ENCODE measurements around the gene NR2E1. TPM values are rescaled to one million over a fixed set of nuclear protein-coding genes. Genes with fewer than 3 reads are reported as not detected.

Gene NR2E1
- total RNA-seq, 1 experiment from 2014 or later: not detected

DNA sequence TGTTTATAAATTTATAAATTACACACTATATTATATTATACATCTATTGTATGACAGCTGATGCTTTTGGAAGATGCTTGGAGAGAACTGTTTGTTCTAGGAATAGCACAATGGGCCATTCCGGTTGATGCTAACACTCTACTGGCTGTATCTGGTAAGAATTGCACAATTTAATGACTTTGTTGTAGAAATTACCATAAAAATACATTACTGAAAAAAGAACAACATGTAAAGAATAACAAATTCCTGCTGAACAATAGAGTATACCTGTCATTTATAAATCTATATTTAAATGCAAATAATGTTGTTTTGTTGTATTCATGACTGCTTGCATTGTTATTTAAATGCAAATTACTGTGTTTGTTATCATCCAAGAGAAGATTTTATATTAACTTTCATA lies 14.4 kb downstream of the NR2E1 start:
- H3K36me3 Mint-ChIP-seq (ENCODE audit: insufficient read depth, unreplicated experiment): peaks cover 6% of the 10 kb centered on the region
- peaks cover 24% of the 10 kb centered on the region for H3K27me3 Mint-ChIP-seq (ENCODE audit: unreplicated experiment)
- BruUV-seq (replicated peaks): no TSS peak
- intact Hi-C loops (cut with micrococcal nuclease; ENCODE audit: unreplicated experiment): no loop called here
- H3K4me1 Mint-ChIP-seq (ENCODE audit: low read depth, unreplicated experiment): no peaks in the 10 kb centered on the region
- no peaks in the 10 kb centered on the region for H3K9me3 Mint-ChIP-seq (ENCODE audit: low read depth, unreplicated experiment)
- no peak overlapping the region for H3K27ac Mint-ChIP-seq (ENCODE audit: unreplicated experiment)
- CTCF ChIA-PET: interaction anchor here (0.5 kb wide), 1 partner anchor 810 kb away, joined by 3 read pairs; no protein-coding TSS in a partner anchor
- no peak for DNase-seq
- TF ChIP-seq, protein P1, sequence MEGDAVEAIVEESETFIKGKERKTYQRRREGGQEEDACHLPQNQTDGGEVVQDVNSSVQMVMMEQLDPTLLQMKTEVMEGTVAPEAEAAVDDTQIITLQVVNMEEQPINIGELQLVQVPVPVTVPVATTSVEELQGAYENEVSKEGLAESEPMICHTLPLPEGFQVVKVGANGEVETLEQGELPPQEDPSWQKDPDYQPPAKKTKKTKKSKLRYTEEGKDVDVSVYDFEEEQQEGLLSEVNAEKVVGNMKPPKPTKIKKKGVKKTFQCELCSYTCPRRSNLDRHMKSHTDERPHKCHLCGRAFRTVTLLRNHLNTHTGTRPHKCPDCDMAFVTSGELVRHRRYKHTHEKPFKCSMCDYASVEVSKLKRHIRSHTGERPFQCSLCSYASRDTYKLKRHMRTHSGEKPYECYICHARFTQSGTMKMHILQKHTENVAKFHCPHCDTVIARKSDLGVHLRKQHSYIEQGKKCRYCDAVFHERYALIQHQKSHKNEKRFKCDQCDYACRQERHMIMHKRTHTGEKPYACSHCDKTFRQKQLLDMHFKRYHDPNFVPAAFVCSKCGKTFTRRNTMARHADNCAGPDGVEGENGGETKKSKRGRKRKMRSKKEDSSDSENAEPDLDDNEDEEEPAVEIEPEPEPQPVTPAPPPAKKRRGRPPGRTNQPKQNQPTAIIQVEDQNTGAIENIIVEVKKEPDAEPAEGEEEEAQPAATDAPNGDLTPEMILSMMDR (IDR thresholded peaks at IDR 0.05; ENCODE audit: unreplicated experiment): no peak
- no peak overlapping the region for H3K4me3 Mint-ChIP-seq (ENCODE audit: low read depth, unreplicated experiment)

DNA sequence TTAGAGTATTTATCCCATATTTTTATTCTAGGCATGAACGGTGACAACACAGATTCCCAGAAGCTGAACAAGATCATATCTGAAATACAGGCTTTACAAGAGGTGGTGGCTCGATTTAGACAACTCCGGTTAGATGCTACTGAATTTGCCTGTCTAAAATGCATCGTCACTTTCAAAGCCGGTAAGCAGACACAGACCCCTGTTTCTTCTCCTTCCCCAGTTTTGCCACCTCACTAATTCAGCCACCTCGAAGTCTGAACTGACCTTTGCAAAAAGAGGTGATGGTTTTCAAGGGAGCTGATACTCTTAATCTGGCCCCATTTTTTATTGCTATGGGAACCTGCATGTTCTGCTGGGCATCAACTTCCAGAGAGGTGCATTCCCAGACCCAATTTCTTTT lies 15.0 kb downstream of the NR2E1 start:
- no TSS peak for BruUV-seq (replicated peaks)
- Mint-ChIP-seq H3K27me3 (ENCODE audit: unreplicated experiment) (peaks cover 19% of the 10 kb centered on the region), H3K27ac (ENCODE audit: unreplicated experiment) (no peak overlapping the region), H3K36me3 (ENCODE audit: insufficient read depth, unreplicated experiment) (peaks cover under 1% of the 10 kb centered on the region), H3K4me3 (ENCODE audit: low read depth, unreplicated experiment) (no peak overlapping the region), H3K4me1 (ENCODE audit: low read depth, unreplicated experiment) (peaks cover 3% of the 10 kb centered on the region), H3K9me3 (ENCODE audit: low read depth, unreplicated experiment) (no peaks in the 10 kb centered on the region)
- intact Hi-C loops (cut with micrococcal nuclease; ENCODE audit: unreplicated experiment): no loop called here
- CTCF ChIA-PET: interaction anchor here (0.5 kb wide), 1 partner anchor 810 kb away, joined by 3 read pairs; no protein-coding TSS in a partner anchor
- TF ChIP-seq, protein P1 (IDR thresholded peaks at IDR 0.05; ENCODE audit: unreplicated experiment): no peak
- no peak for DNase-seq

DNA sequence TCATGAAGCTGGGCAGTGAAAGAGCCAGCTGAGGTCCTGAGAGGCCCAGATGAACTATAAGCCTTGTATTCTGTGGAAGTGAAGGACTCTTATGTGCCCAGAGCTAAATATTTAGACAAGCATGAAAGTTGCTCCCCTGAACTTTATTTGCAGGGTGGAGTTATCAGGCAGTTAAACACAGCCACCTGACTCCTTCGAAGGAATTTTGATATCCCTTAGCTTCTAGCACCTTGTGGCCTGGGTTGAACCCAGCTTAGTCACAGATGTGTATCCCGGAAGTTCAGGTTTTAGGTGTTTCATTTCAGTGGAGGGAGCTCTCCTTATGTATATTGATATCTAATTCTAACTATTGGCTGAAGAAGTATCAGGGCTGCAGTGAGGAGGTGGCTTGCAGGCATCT lies 20.4 kb downstream of the NR2E1 start:
- H3K9me3 Mint-ChIP-seq (ENCODE audit: low read depth, unreplicated experiment): no peaks in the 10 kb centered on the region
- no peaks in the 10 kb centered on the region for H3K36me3 Mint-ChIP-seq (ENCODE audit: insufficient read depth, unreplicated experiment)
- H3K4me3 Mint-ChIP-seq (ENCODE audit: low read depth, unreplicated experiment): no peak overlapping the region
- H3K27ac Mint-ChIP-seq (ENCODE audit: unreplicated experiment): no peak overlapping the region
- CTCF ChIA-PET: interaction anchor here (0.6 to 1.0 kb wide), 3 partner anchors 59 to 684 kb away, joined by 3 to 5 read pairs (median 4); no protein-coding TSS in a partner anchor
- peaks cover 13% of the 10 kb centered on the region for H3K4me1 Mint-ChIP-seq (ENCODE audit: low read depth, unreplicated experiment)
- H3K27me3 Mint-ChIP-seq (ENCODE audit: unreplicated experiment): no peaks in the 10 kb centered on the region
- no TSS peak for BruUV-seq (replicated peaks)
- no peak for DNase-seq
- TF ChIP-seq, protein P1 (IDR thresholded peaks at IDR 0.05; ENCODE audit: unreplicated experiment): no peak
- intact Hi-C loops (cut with micrococcal nuclease; ENCODE audit: unreplicated experiment): no loop called here

DNA sequence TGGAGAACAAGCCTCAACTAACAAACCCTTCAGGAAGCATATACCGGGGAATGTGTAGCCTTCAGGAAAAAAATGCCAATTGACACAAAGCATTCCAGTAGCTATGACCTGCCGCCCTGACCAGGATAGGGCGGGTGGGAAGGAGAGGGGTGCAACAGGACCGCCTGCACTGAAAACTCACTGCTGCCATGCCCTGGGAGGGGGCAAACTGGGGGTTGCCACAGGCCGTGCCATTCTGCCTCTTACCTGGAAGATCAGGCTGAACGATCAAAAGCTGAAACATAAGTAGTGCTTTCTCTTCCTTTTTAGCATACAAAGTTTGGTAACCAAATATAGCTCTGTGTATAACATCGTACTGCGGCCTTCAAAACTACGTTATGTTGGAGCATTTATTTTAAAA lies 21.7 kb downstream of the NR2E1 start:
- H3K27me3 Mint-ChIP-seq (ENCODE audit: unreplicated experiment): no peaks in the 10 kb centered on the region
- TF ChIP-seq, protein P1 (IDR thresholded peaks at IDR 0.05; ENCODE audit: unreplicated experiment): no peak

More for the DNA sequence above, 21.7 kb downstream of the NR2E1 start:
- Mint-ChIP-seq H3K4me1 (ENCODE audit: low read depth, unreplicated experiment) (peaks cover 13% of the 10 kb centered on the region), H3K4me3 (ENCODE audit: low read depth, unreplicated experiment) (no peak overlapping the region), H3K27ac (ENCODE audit: unreplicated experiment) (no peak overlapping the region), H3K36me3 (ENCODE audit: insufficient read depth, unreplicated experiment) (no peaks in the 10 kb centered on the region), H3K9me3 (ENCODE audit: low read depth, unreplicated experiment) (no peaks in the 10 kb centered on the region)
- CTCF ChIA-PET: interaction anchor here (0.8 kb wide), 1 partner anchor 51 kb away, joined by 3 read pairs; no protein-coding TSS in a partner anchor
- BruUV-seq (replicated peaks): no TSS peak
- no peak for DNase-seq
- intact Hi-C loops (cut with micrococcal nuclease; ENCODE audit: unreplicated experiment): no loop called here

All from Calu3 (cell line).